Posterior cingulate gyrus (tissue), 11 donors: ENCODE data around the gene MXD3.

ENCODE experiments used
- DNase-seq, 10 donors: peaks; one replicate each; pipeline versions ENCODE4 v3.0.0 to v3.0.0-alpha.2; 2020 to 2021; ENCODE audit warnings: mixed read lengths in 3 of 10
- intact Hi-C: fragments of 100-400 bp; cut with DNase I; formaldehyde crosslinking; loops from one replicate; pipeline ENCODE4 v1.15.1; 2023

The MXD3 gene

GRCh38 chr5:177328545-177329231, 17.0 kb upstream of the MXD3 start:
- intact Hi-C loops = no loop called here
- peak in 3 of 10 donors; percentile 21 to 66 (median 44) for DNase-seq

- DNase-seq = peak in 3 of 10 donors; percentile 69 to 83 (median 77)
- intact Hi-C loops = no loop called here
These were observed 16.1 kb upstream of the MXD3 start for GRCh38 chr5:177327539-177328522.

GRCh38 chr5:177325868-177326381, 14.2 kb upstream of the MXD3 start:
- peak in 3 of 10 donors; percentile 8 to 48 (median 45) for DNase-seq
- intact Hi-C loops = no loop called here

- DNase-seq = peak in 4 of 10 donors; percentile 8 to 84 (median 48)
- intact Hi-C loops = no loop called here
These were observed 9.2 kb upstream of the MXD3 start for GRCh38 chr5:177320879-177321278.

- peak in 4 of 10 donors; percentile 19 to 79 (median 47) for DNase-seq
- intact Hi-C loops = loop anchor here (10.0 kb wide), 1 partner anchor 135 kb away; no protein-coding TSS in a partner anchor
These were observed 8.4 kb upstream of the MXD3 start for GRCh38 chr5:177319913-177320588.

- intact Hi-C loops = loop anchor here (10.0 kb wide), 1 partner anchor 137 kb away; no protein-coding TSS in a partner anchor
- peak; percentile 56 to 93 (median 72) for DNase-seq
These were observed 6.3 kb upstream of the MXD3 start for GRCh38 chr5:177317959-177318377.

GRCh38 chr5:177316005-177316404, 4.3 kb upstream of the MXD3 start:
- intact Hi-C loops = loop anchor here (10.0 kb wide), 1 partner anchor 139 kb away; no protein-coding TSS in a partner anchor
- peak in 3 of 10 donors; percentile 14 to 22 (median 20) for DNase-seq

- intact Hi-C loops = loop anchor here (10.0 kb wide), 1 partner anchor 139 kb away; no protein-coding TSS in a partner anchor
- DNase-seq = peak in 1 of 10 donors; percentile 20
These were observed 3.7 kb upstream of the MXD3 start for GRCh38 chr5:177315411-177315810.

- intact Hi-C loops = loop anchor here (10.0 kb wide), 1 partner anchor 140 kb away; no protein-coding TSS in a partner anchor
- DNase-seq = peak in 3 of 10 donors; percentile 26 to 65 (median 57)
These were observed 3.0 kb upstream of the MXD3 start for GRCh38 chr5:177314376-177315342.

GRCh38 chr5:177313561-177314259, 2.0 kb upstream of the MXD3 start:
- intact Hi-C loops = loop anchor here (10.0 kb wide), 1 partner anchor 141 kb away; no protein-coding TSS in a partner anchor
- peak in 2 of 10 donors; percentile 31 to 38 for DNase-seq

GRCh38 chr5:177312649-177313181, 1.0 kb upstream of the MXD3 start:
- DNase-seq = peak in 3 of 10 donors; percentile 19 to 82 (median 74)
- intact Hi-C loops = loop anchor here (10.0 kb wide), 1 partner anchor 142 kb away; no protein-coding TSS in a partner anchor

GRCh38 chr5:177311392-177311722, 341 bp downstream of the MXD3 start:
- intact Hi-C loops = loop anchor here (10.0 kb wide), 1 partner anchor 143 kb away; no protein-coding TSS in a partner anchor
- DNase-seq = peak in 2 of 10 donors; percentile 56 to 75

GRCh38 chr5:177310757-177311391, 824 bp downstream of the MXD3 start:
- DNase-seq = peak in 2 of 10 donors; percentile 50 to 62
- intact Hi-C loops = loop anchor here (10.0 kb wide), 1 partner anchor 144 kb away; no protein-coding TSS in a partner anchor

- DNase-seq = peak in 3 of 10 donors; percentile 66 to 79 (median 74)
- intact Hi-C loops = loop anchor here (10.0 kb wide), 1 partner anchor 144 kb away; no protein-coding TSS in a partner anchor
These were observed 1.4 kb downstream of the MXD3 start for GRCh38 chr5:177310332-177310731.

GRCh38 chr5:177309351-177310191, 2.1 kb downstream of the MXD3 start:
- intact Hi-C loops = loop anchor here (10.0 kb wide), 1 partner anchor 145 kb away; no protein-coding TSS in a partner anchor
- peak in 7 of 10 donors; percentile 27 to 93 (median 69) for DNase-seq

- intact Hi-C loops = no loop called here
- DNase-seq = peak in 2 of 10 donors; percentile 54 to 70
These were observed 3.0 kb downstream of the MXD3 start for GRCh38 chr5:177308740-177309139.
